H1 (cell line): ENCODE data around the gene COL12A1. TPM values are rescaled to one million over a fixed set of nuclear protein-coding genes. Genes with fewer than 3 reads are reported as not detected.

Experiments
- CTCF ChIA-PET: fragments of 300-600 bp; sonication (Branson Sonifier 250); formaldehyde crosslinking; loops from one replicate; lab custom pipeline; 2021; ENCODE audit not compliant: partially characterized antibody; lab: Charles Lee
- POLR2A ChIA-PET: fragments of 300-600 bp; sonication (Branson Sonifier 250); formaldehyde crosslinking; loops from one replicate; lab custom pipeline; 2021; ENCODE audit warnings: inconsistent platforms; ENCODE audit not compliant: partially characterized antibody; lab: Charles Lee
- DNase-seq, 2 experiments: peaks; one replicate each; pipeline versions ENCODE4 v3.0.0 to v3.0.0-alpha.2; 2010 to 2022; ENCODE audit warnings: low spot score in 2 of 2, low read depth in 1 of 2, mixed read lengths in 1 of 2
- FAIRE-seq: peaks from 2 replicates; lab custom pipeline; 2011; peaks lifted over from hg19 to GRCh38; lab: Jason Lieb, UNC
- H2AFZ ChIP-seq: 2 replicates; pipeline ENCODE4 v1.8.1; 2012; ENCODE audit warnings: low read length, inconsistent platforms
- H2AK5ac ChIP-seq: 2 replicates; pipeline ENCODE4 v1.6.1; 2013; ENCODE audit warnings: low read depth, low read length
- H2BK120ac ChIP-seq: replicated peaks from 2 replicates; pipeline ENCODE3; 2013; ENCODE audit warnings: low read depth, low read length, inconsistent platforms
- H2BK12ac ChIP-seq: 2 replicates; pipeline ENCODE4 v1.6.1; 2013; ENCODE audit warnings: low read depth, low read length
- H2BK15ac ChIP-seq: 2 replicates; pipeline ENCODE4 v1.6.1; 2013; ENCODE audit warnings: low read length
- H2BK20ac ChIP-seq: 2 replicates; pipeline ENCODE4 v1.6.1; 2013; ENCODE audit warnings: low read length
- H2BK5ac ChIP-seq: 2 replicates; pipeline ENCODE4 v1.6.1; 2013; ENCODE audit warnings: low read depth, low read length
- H3K14ac ChIP-seq: 2 replicates; pipeline ENCODE4 v1.6.1; 2013; ENCODE audit warnings: inconsistent platforms; ENCODE audit not compliant: insufficient read length
- H3K18ac ChIP-seq: 2 replicates; pipeline ENCODE4 v1.6.1; 2013; ENCODE audit warnings: low read length; ENCODE audit errors: extremely low read depth
- H3K23ac ChIP-seq: 2 replicates; pipeline ENCODE4 v1.6.1; 2013; ENCODE audit warnings: inconsistent platforms; ENCODE audit not compliant: insufficient read length
- H3K23me2 ChIP-seq: 2 replicates; pipeline ENCODE4 v1.6.1; 2013; ENCODE audit warnings: low read depth, low read length
- H3K27ac ChIP-seq: 2 replicates; pipeline ENCODE4 v1.6.1; 2011; ENCODE audit warnings: low read depth, low read length, inconsistent platforms
- H3K27me3 ChIP-seq, 4 experiments: replicated peaks in 1 of 4; 1 replicate in 1 of 4; 2 replicates in 3 of 4; pipeline versions ENCODE4 v1.6.1 to v1.8.1; 2011 to 2013; ENCODE audit warnings: low read length in 3 of 4, mild to moderate bottlenecking in 3 of 4, inconsistent platforms in 2 of 4, mixed read lengths in 2 of 4, moderate library complexity in 1 of 4; ENCODE audit not compliant: control insufficient read depth in 3 of 4, insufficient read depth in 3 of 4; ENCODE audit errors: extremely low read depth in 1 of 4
- H3K36me3 ChIP-seq, 4 experiments: 2 replicates each; pipeline versions ENCODE4 v1.6.1 to v1.8.1; 2011 to 2013; ENCODE audit warnings: mild to moderate bottlenecking in 4 of 4, low read length in 3 of 4, moderate library complexity in 2 of 4, control low read depth in 1 of 4, inconsistent platforms in 1 of 4; ENCODE audit not compliant: insufficient read depth in 4 of 4, control insufficient read depth in 2 of 4
- H3K4ac ChIP-seq: replicated peaks from 2 replicates; pipeline ENCODE3; 2013; ENCODE audit warnings: low read length, low read depth, mixed read lengths, inconsistent platforms; ENCODE audit not compliant: insufficient read length
- H3K4me1 ChIP-seq, 4 experiments: replicated peaks in 1 of 4; 1 replicate in 1 of 4; 2 replicates in 3 of 4; pipeline versions ENCODE4 v1.6.1 to v1.8.1; 2011 to 2013; ENCODE audit warnings: low read length in 3 of 4, inconsistent platforms in 2 of 4, mixed read lengths in 1 of 4; ENCODE audit not compliant: insufficient read depth in 4 of 4, control insufficient read depth in 3 of 4
- H3K4me2 ChIP-seq, 2 experiments: 2 replicates each; pipeline versions ENCODE4 v1.6.1 to v1.8.1; 2011 to 2013; ENCODE audit warnings: low read depth in 2 of 2, low read length in 2 of 2, control low read depth in 1 of 2, inconsistent platforms in 1 of 2, mild to moderate bottlenecking in 1 of 2; ENCODE audit not compliant: insufficient read depth in 1 of 2
- H3K4me3 ChIP-seq, 4 experiments: fragments of 200-600, 300-600 bp in 1 of 4; sonication (generic), shearing (Covaris generic), sonication (Bioruptor Twin) in 1 of 4; 2 replicates each; pipeline versions ENCODE4 v1.5.1 to v1.8.1; 2011 to 2016; ENCODE audit warnings: low read length in 4 of 4, low read depth in 3 of 4, control low read depth in 2 of 4, inconsistent platforms in 2 of 4, mild to moderate bottlenecking in 2 of 4, mixed read lengths in 1 of 4, moderate library complexity in 1 of 4; ENCODE audit not compliant: insufficient read depth in 2 of 4; ENCODE audit errors: extremely low read depth in 1 of 4
- H3K56ac ChIP-seq: replicated peaks from 2 replicates; pipeline ENCODE3; 2013; ENCODE audit warnings: low read depth, mild to moderate bottlenecking, mixed read lengths, low read length, inconsistent platforms; ENCODE audit not compliant: insufficient read length
- H3K79me1 ChIP-seq: 2 replicates; pipeline ENCODE4 v1.6.1; 2013; ENCODE audit warnings: low read depth, low read length, control low read depth
- H3K79me2 ChIP-seq, 2 experiments: 2 replicates each; pipeline versions ENCODE4 v1.6.1 to v1.8.1; 2012 to 2013; ENCODE audit warnings: low read length in 2 of 2, mild to moderate bottlenecking in 2 of 2, inconsistent platforms in 1 of 2; ENCODE audit not compliant: insufficient read depth in 2 of 2, control insufficient read depth in 1 of 2
- H3K9ac ChIP-seq, 4 experiments: replicated peaks in 1 of 4; 1 replicate in 1 of 4; 2 replicates in 3 of 4; pipeline versions ENCODE4 v1.6.1 to v1.8.1; 2011 to 2013; ENCODE audit warnings: low read depth in 3 of 4, low read length in 3 of 4, control low read depth in 2 of 4, mild to moderate bottlenecking in 2 of 4, moderate library complexity in 2 of 4, inconsistent platforms in 1 of 4; ENCODE audit errors: extremely low read depth in 1 of 4
- H3K9me3 ChIP-seq, 2 experiments: 2 replicates each; pipeline versions ENCODE4 v1.6.1 to v1.8.1; 2012 to 2013; ENCODE audit warnings: mild to moderate bottlenecking in 2 of 2, moderate library complexity in 2 of 2, control low read depth in 1 of 2, inconsistent platforms in 1 of 2, low read depth in 1 of 2, low read length in 1 of 2, mixed read lengths in 1 of 2; ENCODE audit not compliant: insufficient read depth in 2 of 2
- H4K20me1 ChIP-seq, 2 experiments: replicated peaks in 1 of 2; 2 replicates each; pipeline versions ENCODE3 to v1.8.1; 2011 to 2013; ENCODE audit warnings: inconsistent platforms in 2 of 2, low read length in 2 of 2, mild to moderate bottlenecking in 1 of 2; ENCODE audit not compliant: insufficient read depth in 2 of 2, control insufficient read depth in 1 of 2
- H4K5ac ChIP-seq: 2 replicates; pipeline ENCODE4 v1.6.1; 2013; ENCODE audit warnings: low read length, low read depth, mixed read lengths, inconsistent platforms; ENCODE audit not compliant: insufficient read length
- H4K8ac ChIP-seq: 2 replicates; pipeline ENCODE4 v1.8.0; 2013; ENCODE audit warnings: mild to moderate bottlenecking, moderate library complexity, low read length, inconsistent platforms; ENCODE audit not compliant: insufficient read depth; ENCODE audit errors: extremely low read depth
- H4K91ac ChIP-seq: replicated peaks from 2 replicates; pipeline ENCODE3; 2013; ENCODE audit warnings: low read length, mixed read lengths, inconsistent platforms; ENCODE audit not compliant: insufficient read length
- BACH1 ChIP-seq: IDR thresholded peaks from 2 replicates; pipeline ENCODE4 v1.6.1; 2012; ENCODE audit warnings: low read length, improper control_type of control experiment
- CBX5 ChIP-seq: fragments of 300-800, 300-1000 bp; sonication (generic); IDR thresholded peaks from 2 replicates; pipeline ENCODE4 v1.7.1; 2016; ENCODE audit warnings: antibody characterized with exemption, low read length, low read depth
- CHD2 ChIP-seq: IDR thresholded peaks from 2 replicates; pipeline ENCODE4 v1.6.1; 2012; ENCODE audit warnings: low read length, improper control_type of control experiment
- EP300 ChIP-seq, 2 experiments: IDR thresholded peaks; 1 replicate in 1 of 2; 2 replicates in 1 of 2; pipeline ENCODE4 v1.6.1; 2011 to 2012; ENCODE audit warnings: low read depth in 2 of 2, low read length in 2 of 2, mild to moderate bottlenecking in 2 of 2, borderline replicate concordance in 1 of 2, inconsistent platforms in 1 of 2, moderate library complexity in 1 of 2
- GTF2F1 ChIP-seq: IDR thresholded peaks from 2 replicates; pipeline ENCODE4 v1.6.1; 2012; ENCODE audit warnings: low read depth, low read length, improper control_type of control experiment, borderline replicate concordance
- MAFK ChIP-seq: IDR thresholded peaks from 2 replicates; pipeline ENCODE4 v1.6.1; 2012; ENCODE audit warnings: low read depth, mild to moderate bottlenecking, improper control_type of control experiment, low read length
- MAX ChIP-seq: IDR thresholded peaks from 2 replicates; pipeline ENCODE4 v1.6.1; 2012; ENCODE audit warnings: inconsistent platforms
- NANOG ChIP-seq: IDR thresholded peaks from 2 replicates; pipeline ENCODE4 v1.6.1; 2011; ENCODE audit warnings: low read length, low read depth, mild to moderate bottlenecking, inconsistent platforms; ENCODE audit not compliant: insufficient read depth, poor library complexity, severe bottlenecking
- NRF1 ChIP-seq: IDR thresholded peaks from 2 replicates; pipeline ENCODE4 v1.6.1; 2011; ENCODE audit warnings: mild to moderate bottlenecking, low read depth, low read length, improper control_type of control experiment
- POU5F1 ChIP-seq: IDR thresholded peaks from 2 replicates; pipeline ENCODE4 v1.6.1; 2011; ENCODE audit warnings: low read depth, mild to moderate bottlenecking, low read length, moderate library complexity
- RXRA ChIP-seq: IDR thresholded peaks from 2 replicates; pipeline ENCODE4 v1.6.1; 2011; ENCODE audit warnings: low read depth, mild to moderate bottlenecking, low read length, moderate library complexity; ENCODE audit not compliant: insufficient read depth
- TCF12 ChIP-seq: IDR thresholded peaks from 2 replicates; pipeline ENCODE4 v1.6.1; 2011; ENCODE audit warnings: low read depth, mild to moderate bottlenecking, low read length
- WGBS, 2 experiments: shearing (Covaris generic) in 1 of 2; methylation state at CpG; one replicate each; pipeline versions ENCODE4 v1.1.6 to v1.1.7; 2013 to 2015; ENCODE audit warnings: low lambda C conversion rate in 2 of 2, mixed read lengths in 2 of 2, inconsistent platforms in 1 of 2, low coverage in 1 of 2, missing lambda C conversion rate in 1 of 2; ENCODE audit not compliant: insufficient replicate concordance in 2 of 2, insufficient coverage in 1 of 2, insufficient read length in 1 of 2; ENCODE audit errors: extremely low coverage in 1 of 2, missing lambda C conversion rate in 1 of 2; 5-methylcytosine and 5-hydroxymethylcytosine counted together
- polyA plus RNA-seq, 7 experiments: library from polyadenylated mRNA; depleted of rRNA in 3 of 7; stranded (reverse) in 5 of 7; unstranded in 2 of 7; fragments of >200 nt in 5 of 7; fragments of 200-250 nt in 2 of 7; gene quantifications; 1 replicate in 5 of 7; 2 replicates in 1 of 7; 4 replicates in 1 of 7; pipeline versions ENCODE4 v1.2.1 to v1.2.3, GENCODE V29; 2011 to 2013; ENCODE audit warnings: missing spikeins in 2 of 7, mixed read lengths in 2 of 7
- total RNA-seq: library from RNA; stranded (reverse); fragmentation: NEBNext Ultra II Directional; extraction: Animal tissue kit (Norgen Biotek cat#: 25700); gene quantifications from 2 replicates; pipeline ENCODE4 v1.2.1, GENCODE V29; 2021

COL12A1 gene
- total and polyA plus RNA-seq, 2 of the 8 experiments (the other 6 are each of a cell fraction or from before 2014, with no cell fraction given): 1.4 to 4.7 TPM

- H3K18ac ChIP-seq: no peak overlapping the region
- no peak overlapping the region for H3K4ac ChIP-seq
- ChIA-PET CTCF (interaction anchor here (0.6 to 5.2 kb wide), 5 partner anchors 10 to 786 kb away, joined by 3 to 60 read pairs (median 4); no protein-coding TSS in a partner anchor), POLR2A (no interaction called here)
- DNase-seq: no peak
- H3K79me1 ChIP-seq: no peaks in the 10 kb centered on the region
- WGBS, 2 experiments: 92% methylated on average over 1 of the region's 1 CpG; no CpG with 5 or more reads in 1 of the 2 experiments
- H3K27me3 ChIP-seq: no peaks in the 10 kb centered on the region
- H3K27ac ChIP-seq: no peak overlapping the region
- no peak overlapping the region for H3K4me2 ChIP-seq
- H3K36me3 ChIP-seq: no peaks in the 10 kb centered on the region
- H4K8ac ChIP-seq: no peak overlapping the region
- no peak for TF ChIP-seq POU5F1
- no peak for TF ChIP-seq MAFK
- no peak for TF ChIP-seq TCF12
- TF ChIP-seq CHD2: no peak
- TF ChIP-seq NANOG: no peak
- TF ChIP-seq MAX: no peak
- TF ChIP-seq GTF2F1: no peak
- no peak for TF ChIP-seq EP300 (IDR thresholded peaks at IDR 0.05; ENCODE audit: borderline replicate concordance in 1 of 2, low read depth in 2 of 2, low read length in 2 of 2)
- no peak for TF ChIP-seq NRF1
- no peak for TF ChIP-seq RXRA
- TF ChIP-seq CBX5: no peak
- TF ChIP-seq BACH1: no peak
- no peak overlapping the region for H2BK120ac ChIP-seq
- H3K4me1 ChIP-seq: peaks cover 0 to 4% (median 0%) of the 10 kb centered on the region in 4 experiments; a peak in 1 of 7 replicates
- no peak overlapping the region for H2BK15ac ChIP-seq
- no peak overlapping the region for H3K9ac ChIP-seq
- H2BK12ac ChIP-seq: no peak overlapping the region
- no peak overlapping the region for H3K14ac ChIP-seq
- no peak overlapping the region for H2AK5ac ChIP-seq
- no peak overlapping the region for H4K91ac ChIP-seq
- H3K23ac ChIP-seq: no peak overlapping the region
- H4K20me1 ChIP-seq: no peaks in the 10 kb centered on the region
- no peak overlapping the region for H2AFZ ChIP-seq
- H3K79me2 ChIP-seq: no peaks in the 10 kb centered on the region
- H4K5ac ChIP-seq: no peak overlapping the region
- no peaks in the 10 kb centered on the region for H3K23me2 ChIP-seq
- no peaks in the 10 kb centered on the region for H3K9me3 ChIP-seq
- FAIRE-seq: no peak
- H2BK20ac ChIP-seq: no peak overlapping the region
- H3K4me3 ChIP-seq: no peak overlapping the region
- H2BK5ac ChIP-seq: no peak overlapping the region
- no peak overlapping the region for H3K56ac ChIP-seq
Observed at GRCh38 chr6:75220357-75220756, 14.5 kb upstream of the COL12A1 start.
